ENCODE measurements around the gene RAP1GDS1.

Gene RAP1GDS1

DNA sequence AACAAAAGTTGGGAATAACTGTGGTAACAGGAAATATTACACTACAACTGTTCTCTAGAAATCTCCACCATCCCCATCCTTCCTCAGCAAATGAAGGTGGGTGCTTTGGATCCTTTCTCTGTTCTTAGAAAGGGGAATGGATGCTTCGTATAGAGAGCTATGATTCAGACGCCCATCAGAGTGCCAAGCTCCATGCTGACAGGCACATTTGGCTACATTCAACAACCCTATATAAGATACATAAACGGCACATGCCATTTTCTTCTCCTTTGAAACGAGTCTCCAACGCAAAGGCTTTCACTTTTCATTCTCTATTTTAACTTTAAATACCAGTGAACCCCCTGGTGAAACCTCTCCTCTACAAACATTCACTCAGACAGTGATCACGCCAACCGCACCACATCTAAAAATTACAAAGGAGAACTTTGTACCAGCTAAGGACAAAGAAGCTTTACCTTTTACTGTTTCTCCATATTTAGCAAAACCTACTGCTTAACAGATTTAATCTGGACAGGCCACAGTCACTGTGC is 224.7 kb downstream of the RAP1GDS1 start:
- Mint-ChIP-seq H3K27ac (peak overlapping the region; percentile 86), H3K4me1 (ENCODE audit: low read depth) (peaks cover 52% of the 10 kb centered on the region), H3K9me3 (ENCODE audit: low read depth) (no peaks in the 10 kb centered on the region), H3K27me3 (no peaks in the 10 kb centered on the region), H3K4me3 (peak overlapping the region; percentile 51), H3K36me3 (peaks cover 19% of the 10 kb centered on the region)

GRCh38 chr4:98490251-98490650 is 229.1 kb downstream of the RAP1GDS1 start:
- Mint-ChIP-seq H3K4me1 (ENCODE audit: low read depth) (peaks cover 24% of the 10 kb centered on the region), H3K27ac (peak overlapping the region; percentile 50), H3K9me3 (ENCODE audit: low read depth) (no peaks in the 10 kb centered on the region), H3K4me3 (no peak overlapping the region), H3K36me3 (peaks cover 18% of the 10 kb centered on the region), H3K27me3 (no peaks in the 10 kb centered on the region)

GRCh38 chr4:98491899-98492559 is 230.8 kb downstream of the RAP1GDS1 start:
- Mint-ChIP-seq H3K36me3 (peaks cover 13% of the 10 kb centered on the region), H3K27ac (no peak overlapping the region), H3K4me1 (ENCODE audit: low read depth) (peaks cover 9% of the 10 kb centered on the region), H3K9me3 (ENCODE audit: low read depth) (no peaks in the 10 kb centered on the region), H3K27me3 (no peaks in the 10 kb centered on the region), H3K4me3 (no peak overlapping the region)

DNA sequence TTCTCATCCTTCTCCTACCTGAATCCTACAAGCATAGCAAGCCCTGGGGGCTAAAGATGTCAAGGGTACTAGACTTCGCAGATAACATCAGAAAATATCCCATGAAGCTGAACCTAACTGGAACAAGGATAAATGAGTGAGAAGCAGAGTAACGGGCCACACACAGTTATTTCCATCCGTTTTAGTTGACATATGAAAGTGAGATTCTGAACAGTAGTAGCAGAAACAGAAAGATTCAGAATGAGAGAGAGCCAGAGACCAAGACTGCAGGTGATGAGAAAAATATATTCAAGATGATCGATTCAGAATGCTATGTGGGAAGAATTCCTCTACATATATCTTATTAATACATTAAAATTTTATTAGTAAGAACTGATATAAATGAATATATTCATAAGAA is 232.1 kb downstream of the RAP1GDS1 start:
- H3K27me3 Mint-ChIP-seq, result no peaks in the 10 kb centered on the region
- H3K4me1 Mint-ChIP-seq (ENCODE audit: low read depth), result peaks cover 10% of the 10 kb centered on the region
- H3K36me3 Mint-ChIP-seq, result peaks cover 16% of the 10 kb centered on the region
- no peak overlapping the region for H3K27ac Mint-ChIP-seq
- no peak overlapping the region for H3K4me3 Mint-ChIP-seq
- H3K9me3 Mint-ChIP-seq (ENCODE audit: low read depth), result no peaks in the 10 kb centered on the region
